ENCODE measurements around the gene PIGM. TPM values are rescaled to one million over a fixed set of nuclear protein-coding genes. Genes with fewer than 3 reads are reported as not detected.

PIGM gene
- total and polyA plus RNA-seq, 5 donors from 2014 or later = 3.6 to 5.5 (median 4.5) TPM

GRCh38 chr1:160064746-160065145 lies 33.0 kb upstream of the PIGM start:
- H3K36me3 Mint-ChIP-seq = no peaks in the 10 kb centered on the region
- H3K27me3 Mint-ChIP-seq = peaks cover 51% of the 10 kb centered on the region
- no peak overlapping the region for H3K4me3 ChIP-seq (ENCODE audit: low read depth, low read length)
- H3K4me1 ChIP-seq (ENCODE audit: control insufficient read depth, insufficient read depth, low read length, poor library complexity, severe bottlenecking) = peaks cover 1% of the 10 kb centered on the region
- DNase-seq (no peak), ATAC-seq (ENCODE audit: low read depth in 2 of 2) (no peak)
- H3K36me3 ChIP-seq (ENCODE audit: control insufficient read depth, insufficient read depth, low read length) = no peaks in the 10 kb centered on the region
- H3K27ac Mint-ChIP-seq = no peak overlapping the region
- no peaks in the 10 kb centered on the region for H3K27me3 ChIP-seq (ENCODE audit: control insufficient read depth, insufficient read depth, low read length)
- H3K9me3 Mint-ChIP-seq = no peaks in the 10 kb centered on the region
- H3K27ac ChIP-seq (ENCODE audit: insufficient read depth, low read length, poor library complexity, severe bottlenecking) = no peak overlapping the region
- H3K4me1 Mint-ChIP-seq = peaks cover 0 to 6% (median 0%) of the 10 kb centered on the region in 4 donors
- no peak overlapping the region for H3K4me3 Mint-ChIP-seq
- no peaks in the 10 kb centered on the region for H3K9me3 ChIP-seq (ENCODE audit: control insufficient read depth in 2 of 2, low read length in 2 of 2)

- no peak overlapping the region for H3K4me3 Mint-ChIP-seq
- H3K4me1 Mint-ChIP-seq = peaks cover 0 to under 1% (median 0%) of the 10 kb centered on the region in 4 donors
- DNase-seq = no peak
- ATAC-seq (ENCODE audit: low read depth in 2 of 2) = no peak
- Histone ChIP-seq H3K36me3 (ENCODE audit: control insufficient read depth, insufficient read depth, low read length) (no peaks in the 10 kb centered on the region), H3K4me1 (ENCODE audit: control insufficient read depth, insufficient read depth, low read length, poor library complexity, severe bottlenecking) (no peaks in the 10 kb centered on the region), H3K4me3 (ENCODE audit: low read depth, low read length) (no peak overlapping the region), H3K9me3 (ENCODE audit: control insufficient read depth in 2 of 2, low read length in 2 of 2) (no peaks in the 10 kb centered on the region), H3K27me3 (ENCODE audit: control insufficient read depth, insufficient read depth, low read length) (no peaks in the 10 kb centered on the region), H3K27ac (ENCODE audit: insufficient read depth, low read length, poor library complexity, severe bottlenecking) (no peak overlapping the region)
- H3K36me3 Mint-ChIP-seq = no peaks in the 10 kb centered on the region
- H3K9me3 Mint-ChIP-seq = no peaks in the 10 kb centered on the region
- no peak overlapping the region for H3K27ac Mint-ChIP-seq
- H3K27me3 Mint-ChIP-seq = peaks cover 46% of the 10 kb centered on the region
These were observed 32.4 kb upstream of the PIGM start for GRCh38 chr1:160064164-160064563.

GRCh38 chr1:160063176-160063575 lies 31.4 kb upstream of the PIGM start:
- H3K27ac Mint-ChIP-seq = no peak overlapping the region
- no peaks in the 10 kb centered on the region for H3K4me1 Mint-ChIP-seq
- Histone ChIP-seq H3K4me3 (ENCODE audit: low read depth, low read length) (no peak overlapping the region), H3K27me3 (ENCODE audit: control insufficient read depth, insufficient read depth, low read length) (no peaks in the 10 kb centered on the region), H3K36me3 (ENCODE audit: control insufficient read depth, insufficient read depth, low read length) (no peaks in the 10 kb centered on the region), H3K4me1 (ENCODE audit: control insufficient read depth, insufficient read depth, low read length, poor library complexity, severe bottlenecking) (no peaks in the 10 kb centered on the region), H3K9me3 (ENCODE audit: control insufficient read depth in 2 of 2, low read length in 2 of 2) (no peaks in the 10 kb centered on the region), H3K27ac (ENCODE audit: insufficient read depth, low read length, poor library complexity, severe bottlenecking) (no peak overlapping the region)
- no peaks in the 10 kb centered on the region for H3K9me3 Mint-ChIP-seq
- peaks cover 36% of the 10 kb centered on the region for H3K27me3 Mint-ChIP-seq
- no peak for ATAC-seq (ENCODE audit: low read depth in 2 of 2)
- H3K36me3 Mint-ChIP-seq = no peaks in the 10 kb centered on the region
- H3K4me3 Mint-ChIP-seq = no peak overlapping the region
- DNase-seq = no peak

GRCh38 chr1:160062230-160062532 lies 30.4 kb upstream of the PIGM start:
- no peaks in the 10 kb centered on the region for H3K9me3 Mint-ChIP-seq
- DNase-seq = no peak
- no peaks in the 10 kb centered on the region for H3K36me3 Mint-ChIP-seq
- H3K36me3 ChIP-seq (ENCODE audit: control insufficient read depth, insufficient read depth, low read length) = no peaks in the 10 kb centered on the region
- no peaks in the 10 kb centered on the region for H3K9me3 ChIP-seq (ENCODE audit: control insufficient read depth in 2 of 2, low read length in 2 of 2)
- peaks cover 27% of the 10 kb centered on the region for H3K27me3 Mint-ChIP-seq
- no peak overlapping the region for H3K27ac ChIP-seq (ENCODE audit: insufficient read depth, low read length, poor library complexity, severe bottlenecking)
- no peak for ATAC-seq (ENCODE audit: low read depth in 2 of 2)
- no peak overlapping the region for H3K4me3 ChIP-seq (ENCODE audit: low read depth, low read length)
- H3K27ac Mint-ChIP-seq = no peak overlapping the region
- no peaks in the 10 kb centered on the region for H3K4me1 Mint-ChIP-seq
- H3K4me1 ChIP-seq (ENCODE audit: control insufficient read depth, insufficient read depth, low read length, poor library complexity, severe bottlenecking) = no peaks in the 10 kb centered on the region
- H3K27me3 ChIP-seq (ENCODE audit: control insufficient read depth, insufficient read depth, low read length) = no peaks in the 10 kb centered on the region
- no peak overlapping the region for H3K4me3 Mint-ChIP-seq

- no peak overlapping the region for H3K4me3 Mint-ChIP-seq
These were observed 29.8 kb upstream of the PIGM start for GRCh38 chr1:160061369-160062229.

GRCh38 chr1:160058087-160058486 lies 26.3 kb upstream of the PIGM start:
- H3K27ac Mint-ChIP-seq = no peak overlapping the region
- peaks cover 37% of the 10 kb centered on the region for H3K27me3 Mint-ChIP-seq

More at GRCh38 chr1:160061369-160062229, 29.8 kb upstream of the PIGM start:
- no peak for DNase-seq
- Histone ChIP-seq H3K27ac (ENCODE audit: insufficient read depth, low read length, poor library complexity, severe bottlenecking) (no peak overlapping the region), H3K9me3 (ENCODE audit: control insufficient read depth in 2 of 2, low read length in 2 of 2) (no peaks in the 10 kb centered on the region), H3K36me3 (ENCODE audit: control insufficient read depth, insufficient read depth, low read length) (no peaks in the 10 kb centered on the region), H3K4me3 (ENCODE audit: low read depth, low read length) (no peak overlapping the region), H3K4me1 (ENCODE audit: control insufficient read depth, insufficient read depth, low read length, poor library complexity, severe bottlenecking) (no peaks in the 10 kb centered on the region), H3K27me3 (ENCODE audit: control insufficient read depth, insufficient read depth, low read length) (no peaks in the 10 kb centered on the region)
- no peaks in the 10 kb centered on the region for H3K36me3 Mint-ChIP-seq
- H3K4me1 Mint-ChIP-seq = no peaks in the 10 kb centered on the region
- H3K27ac Mint-ChIP-seq = no peak overlapping the region
- H3K27me3 Mint-ChIP-seq = peaks cover 26% of the 10 kb centered on the region
- no peak for ATAC-seq (ENCODE audit: low read depth in 2 of 2)
- H3K9me3 Mint-ChIP-seq = no peaks in the 10 kb centered on the region

GRCh38 chr1:160056648-160057169 lies 24.9 kb upstream of the PIGM start:
- ATAC-seq (ENCODE audit: low read depth in 2 of 2) = no peak
- Histone ChIP-seq H3K9me3 (ENCODE audit: control insufficient read depth in 2 of 2, low read length in 2 of 2) (no peaks in the 10 kb centered on the region), H3K36me3 (ENCODE audit: control insufficient read depth, insufficient read depth, low read length) (no peaks in the 10 kb centered on the region), H3K4me3 (ENCODE audit: low read depth, low read length) (no peak overlapping the region), H3K27ac (ENCODE audit: insufficient read depth, low read length, poor library complexity, severe bottlenecking) (no peak overlapping the region), H3K27me3 (ENCODE audit: control insufficient read depth, insufficient read depth, low read length) (peaks cover 15% of the 10 kb centered on the region), H3K4me1 (ENCODE audit: control insufficient read depth, insufficient read depth, low read length, poor library complexity, severe bottlenecking) (no peaks in the 10 kb centered on the region)
- Mint-ChIP-seq H3K36me3 (no peaks in the 10 kb centered on the region), H3K4me3 (no peak overlapping the region), H3K4me1 (no peaks in the 10 kb centered on the region), H3K27ac (peak overlapping the region in 1 of 3 donors; percentile 10), H3K9me3 (no peaks in the 10 kb centered on the region), H3K27me3 (peaks cover 46% of the 10 kb centered on the region)
- no peak for DNase-seq

More at GRCh38 chr1:160058087-160058486, 26.3 kb upstream of the PIGM start:
- no peak overlapping the region for H3K27ac ChIP-seq (ENCODE audit: insufficient read depth, low read length, poor library complexity, severe bottlenecking)
- DNase-seq = no peak
- peaks cover 6% of the 10 kb centered on the region for H3K27me3 ChIP-seq (ENCODE audit: control insufficient read depth, insufficient read depth, low read length)
- no peaks in the 10 kb centered on the region for H3K4me1 Mint-ChIP-seq
- no peak overlapping the region for H3K4me3 Mint-ChIP-seq
- no peak for ATAC-seq (ENCODE audit: low read depth in 2 of 2)
- no peaks in the 10 kb centered on the region for H3K36me3 ChIP-seq (ENCODE audit: control insufficient read depth, insufficient read depth, low read length)
- H3K9me3 ChIP-seq (ENCODE audit: control insufficient read depth in 2 of 2, low read length in 2 of 2) = no peaks in the 10 kb centered on the region
- H3K4me1 ChIP-seq (ENCODE audit: control insufficient read depth, insufficient read depth, low read length, poor library complexity, severe bottlenecking) = no peaks in the 10 kb centered on the region
- no peaks in the 10 kb centered on the region for H3K9me3 Mint-ChIP-seq
- H3K36me3 Mint-ChIP-seq = no peaks in the 10 kb centered on the region
- H3K4me3 ChIP-seq (ENCODE audit: low read depth, low read length) = no peak overlapping the region
